Endothelial cell of umbilical vein (primary cell): ENCODE measurements around the gene ALX3. TPM values are rescaled to one million over a fixed set of nuclear protein-coding genes. Genes with fewer than 3 reads are reported as not detected.

Source experiments
- BruUV-seq: library from RNA; stranded (reverse); fragments of 400-500 nt; replicated peaks from 2 replicates; lab custom pipeline; 2021; lab: Mats Ljungman, UMichigan
- CTCF ChIA-PET: fragments of 300-600, 350-600 bp; sonication (Branson Sonifier 250); formaldehyde crosslinking; loops from one replicate; lab custom pipeline; 2021; ENCODE audit warnings: antibody characterized with exemption, inconsistent platforms; lab: Charles Lee
- POLR2A ChIA-PET: fragments of 300-600, 350-600 bp; sonication (Branson Sonifier 250); formaldehyde crosslinking; loops from one replicate; lab custom pipeline; 2021; ENCODE audit warnings: antibody characterized with exemption, inconsistent platforms; lab: Charles Lee
- DNase-seq: peaks from one replicate; pipeline ENCODE4 v3.0.0-alpha.2; 2011; ENCODE audit warnings: low read depth, low spot score
- FAIRE-seq: peaks from 2 replicates; lab custom pipeline; 2011; peaks lifted over from hg19 to GRCh38; lab: Jason Lieb, UNC
- H2AFZ ChIP-seq: 2 replicates; pipeline ENCODE4 v1.6.0; 2012; ENCODE audit warnings: low read depth, low read length, control low read depth, inconsistent platforms
- H3K27ac ChIP-seq: 2 replicates; pipeline ENCODE4 v1.5.1; 2011; ENCODE audit warnings: low read depth, mild to moderate bottlenecking, control low read depth, low read length, moderate library complexity; ENCODE audit not compliant: insufficient read depth
- H3K27me3 ChIP-seq, 2 experiments: 2 replicates each; pipeline versions ENCODE4 v1.6.0 to v1.6.1; 2011; ENCODE audit warnings: low read length in 2 of 2, mixed read lengths in 1 of 2; ENCODE audit not compliant: control insufficient read depth in 2 of 2, insufficient read depth in 2 of 2
- H3K36me3 ChIP-seq, 2 experiments: 2 replicates in 1 of 2; 3 replicates in 1 of 2; pipeline ENCODE4 v1.5.1; 2011; ENCODE audit warnings: low read length in 2 of 2, mild to moderate bottlenecking in 1 of 2, moderate library complexity in 1 of 2; ENCODE audit not compliant: control insufficient read depth in 2 of 2, insufficient read depth in 2 of 2; ENCODE audit errors: extremely low read depth in 1 of 2
- H3K4me1 ChIP-seq: 3 replicates; pipeline ENCODE4 v1.5.1; 2011; ENCODE audit warnings: mild to moderate bottlenecking, low read length; ENCODE audit not compliant: control insufficient read depth, insufficient read depth; ENCODE audit errors: extremely low read depth
- H3K4me2 ChIP-seq: 2 replicates; pipeline ENCODE4 v1.6.1; 2011; ENCODE audit warnings: low read length, control low read depth, mixed read lengths; ENCODE audit not compliant: insufficient read depth
- H3K4me3 ChIP-seq, 3 experiments: fragments of 200-600 bp in 1 of 3; sonication (generic), shearing (Covaris generic) in 1 of 3; replicated peaks in 1 of 3; 2 replicates each; pipeline ENCODE4 v1.5.1; 2011 to 2016; ENCODE audit warnings: control low read depth in 3 of 3, low read length in 3 of 3, mild to moderate bottlenecking in 2 of 3, inconsistent platforms in 1 of 3, low read depth in 1 of 3, moderate library complexity in 1 of 3; ENCODE audit not compliant: insufficient read depth in 1 of 3
- H3K79me2 ChIP-seq: 2 replicates; pipeline ENCODE4 v1.6.0; 2012; ENCODE audit warnings: low read length, inconsistent platforms; ENCODE audit not compliant: control insufficient read depth, insufficient read depth
- H3K9ac ChIP-seq: replicated peaks from 2 replicates; pipeline ENCODE3; 2011; ENCODE audit warnings: low read length, control low read depth; ENCODE audit not compliant: insufficient read depth; ENCODE audit errors: extremely low read depth
- H3K9me1 ChIP-seq: replicated peaks from 3 replicates; pipeline ENCODE4 v1.6.0; 2011; ENCODE audit warnings: mild to moderate bottlenecking, low read length; ENCODE audit not compliant: control insufficient read depth, insufficient read depth; ENCODE audit errors: extremely low read depth
- H3K9me3 ChIP-seq: replicated peaks from 2 replicates; pipeline ENCODE4 v1.5.1; 2012; ENCODE audit warnings: low read length, inconsistent platforms; ENCODE audit not compliant: control insufficient read depth, insufficient read depth
- H4K20me1 ChIP-seq: replicated peaks from 2 replicates; pipeline ENCODE3; 2011; ENCODE audit warnings: mild to moderate bottlenecking, low read length; ENCODE audit not compliant: control insufficient read depth, insufficient read depth; ENCODE audit errors: extremely low read depth
- EZH2 ChIP-seq: IDR thresholded peaks from 2 replicates; pipeline ENCODE4 v1.6.1; 2012; ENCODE audit warnings: borderline replicate concordance, low read depth, mild to moderate bottlenecking, moderate library complexity, low read length, inconsistent platforms; ENCODE audit not compliant: severe bottlenecking
- FOS ChIP-seq: IDR thresholded peaks from 2 replicates; pipeline ENCODE4 v1.6.1; 2011; ENCODE audit warnings: mild to moderate bottlenecking, low read length, moderate library complexity, borderline replicate concordance; ENCODE audit not compliant: insufficient read depth
- GATA2 ChIP-seq: IDR thresholded peaks from 2 replicates; pipeline ENCODE4 v1.7.0; 2011; ENCODE audit warnings: low read depth, mild to moderate bottlenecking, moderate library complexity, mixed read lengths, low read length; ENCODE audit not compliant: insufficient read length, insufficient read depth
- JUN ChIP-seq: IDR thresholded peaks from 2 replicates; pipeline ENCODE4 v1.6.1; 2011; ENCODE audit warnings: borderline replicate concordance, low read depth; ENCODE audit not compliant: insufficient read length, insufficient read depth
- MYC ChIP-seq: IDR thresholded peaks from one replicate; pipeline ENCODE4 v1.6.1; 2011; ENCODE audit warnings: mild to moderate bottlenecking, low read depth, low read length
- POLR2A ChIP-seq: IDR thresholded peaks from 2 replicates; pipeline ENCODE4 v1.6.1; 2012; ENCODE audit warnings: low read depth, mild to moderate bottlenecking, control low read depth, low read length
- POLR2AphosphoS5 ChIP-seq: IDR thresholded peaks from 2 replicates; pipeline ENCODE4 v1.6.1; 2012; ENCODE audit warnings: low read depth, mild to moderate bottlenecking, control low read depth, low read length, moderate library complexity; ENCODE audit not compliant: insufficient read depth
- dilution Hi-C: fragments of 300-500 bp; cut with MboI; formaldehyde crosslinking; loops from one replicate; pipeline ENCODE4 v1.15.0; 2019; ENCODE audit warnings: low sequenced_read_pairs; ENCODE audit not compliant: extremely low pct_ligation_motif_present
- intact Hi-C: fragments of 100-400 bp; cut with micrococcal nuclease; formaldehyde crosslinking; loops from one replicate; pipeline ENCODE4 v1.10.0; 2022
- polyA plus RNA-seq, 4 experiments: library from polyadenylated mRNA; depleted of rRNA in 3 of 4; stranded (reverse) in 3 of 4; unstranded in 1 of 4; fragments of >200 nt; gene quantifications; 2 replicates each; pipeline versions ENCODE4 v1.2.1 to v1.2.3, GENCODE V29; 2011 to 2012; ENCODE audit warnings: missing spikeins in 1 of 4
- total RNA-seq: library from RNA; stranded (reverse); gene quantifications from 2 replicates; pipeline ENCODE4 v1.2.3, GENCODE V29; 2021
- TF ChIP-seq, protein P1 (sequence below): IDR thresholded peaks from 2 replicates; pipeline ENCODE4 v1.6.1; 2011; ENCODE audit not compliant: insufficient read depth, insufficient read length
- TF ChIP-seq, protein P2 (sequence below), 2 donors: IDR thresholded peaks; 1 replicate in 1 of 2; 2 replicates in 1 of 2; pipeline ENCODE4 v1.5.1; 2011; ENCODE audit warnings: low read length in 2 of 2, mild to moderate bottlenecking in 2 of 2, moderate library complexity in 2 of 2, control low read depth in 1 of 2, inconsistent platforms in 1 of 2, low read depth in 1 of 2; ENCODE audit not compliant: insufficient read depth in 1 of 2; ENCODE audit errors: extremely low read depth in 1 of 2

ALX3 gene
- total and polyA plus RNA-seq, 2 donors (not counting 3 experiments of a cell fraction or from before 2014, with no cell fraction given) = not detected

DNA sequence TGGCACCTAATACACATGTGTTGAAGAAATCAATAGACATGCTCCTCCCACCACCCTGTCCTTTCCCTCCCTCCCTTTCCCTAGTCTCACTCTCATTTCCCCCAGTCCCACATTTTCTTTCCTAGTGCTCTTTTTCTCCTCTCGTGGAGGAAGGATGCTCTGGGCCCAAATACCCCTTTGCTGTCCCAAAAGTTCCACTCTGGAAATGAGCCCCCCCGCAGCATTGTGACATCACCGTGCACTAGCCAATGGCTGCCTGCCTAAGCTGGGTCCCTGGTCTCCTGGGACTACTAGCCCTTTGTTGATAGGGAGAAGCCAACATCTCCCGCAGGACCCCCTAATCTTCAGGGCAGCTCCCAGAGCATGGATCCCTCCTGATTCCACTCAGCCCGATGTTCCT, 41.7 kb upstream of the ALX3 start, which contains the start of gene UBL4B:
Gene UBL4B (plus strand): TSS at position 301 of the 400 bp plus-strand sequence. CDS start 92 bp downstream, at position 393.
- dilution Hi-C loops (no loop called here), intact Hi-C loops (no loop called here)
- ChIA-PET POLR2A (no interaction called here), CTCF (interaction anchor here (0.7 to 7.1 kb wide), 6 partner anchors 9 to 83 kb away, joined by 3 to 54 read pairs (median 3); no protein-coding TSS in a partner anchor)
- Histone ChIP-seq H3K4me3 (no peak within 1 kb of the TSS), H3K9me1 (no peaks in the 10 kb centered on the region), H4K20me1 (no peaks in the 10 kb centered on the region), H3K27ac (no peak within 1 kb of the TSS), H3K27me3 (peaks cover 9 to 13% of the 10 kb centered on the region in 2 experiments), H2AFZ (no peak within 1 kb of the TSS), H3K9ac (no peak within 1 kb of the TSS), H3K79me2 (no peaks in the 10 kb centered on the region), H3K4me1 (peaks cover 3% of the 10 kb centered on the region), H3K9me3 (no peaks in the 10 kb centered on the region), H3K4me2 (no peak within 1 kb of the TSS), H3K36me3 (no peaks in the 10 kb centered on the region)
- TF ChIP-seq FOS (no peak), GATA2 (no peak), POLR2A (no peak), MYC (no peak)
- TF ChIP-seq, protein P1, sequence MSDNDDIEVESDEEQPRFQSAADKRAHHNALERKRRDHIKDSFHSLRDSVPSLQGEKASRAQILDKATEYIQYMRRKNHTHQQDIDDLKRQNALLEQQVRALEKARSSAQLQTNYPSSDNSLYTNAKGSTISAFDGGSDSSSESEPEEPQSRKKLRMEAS = no peak
- FAIRE-seq (no peak), DNase-seq (no peak)
- no TSS peak for BruUV-seq

DNA sequence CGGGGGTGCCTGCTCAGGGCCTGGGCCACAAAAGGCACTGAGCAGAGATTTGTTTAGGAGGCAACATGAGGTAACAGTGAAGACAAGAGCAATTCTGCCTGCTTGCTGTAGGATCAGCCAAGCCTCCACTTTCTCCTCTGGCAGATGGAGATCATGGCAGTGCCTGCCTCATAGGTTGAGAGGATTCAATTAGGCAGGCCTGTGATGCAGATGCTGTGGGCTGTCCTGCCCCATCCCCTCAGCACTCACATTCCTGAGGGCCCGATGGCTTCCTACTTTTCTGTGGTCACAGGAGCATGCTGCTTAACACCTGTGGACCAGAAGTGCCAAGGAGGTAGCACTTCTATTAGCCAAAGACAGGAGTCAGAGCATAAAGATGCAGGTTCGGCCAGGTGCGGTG, 40.6 kb upstream of the ALX3 start:
- FAIRE-seq (no peak), DNase-seq (no peak)
- H3K27me3 ChIP-seq = peaks cover 9 to 13% of the 10 kb centered on the region in 2 experiments
- H3K4me3 ChIP-seq = no peak overlapping the region
- H3K4me2 ChIP-seq = no peak overlapping the region
- dilution Hi-C loops = no loop called here
- no peaks in the 10 kb centered on the region for H4K20me1 ChIP-seq
- no peaks in the 10 kb centered on the region for H3K9me3 ChIP-seq
- intact Hi-C loops = no loop called here
- POLR2A ChIA-PET = no interaction called here
- TF ChIP-seq, protein P1 = no peak
- TF ChIP-seq EZH2 = no peak
- TF ChIP-seq GATA2 = no peak
- no peak for TF ChIP-seq POLR2A
- TF ChIP-seq, protein P2, sequence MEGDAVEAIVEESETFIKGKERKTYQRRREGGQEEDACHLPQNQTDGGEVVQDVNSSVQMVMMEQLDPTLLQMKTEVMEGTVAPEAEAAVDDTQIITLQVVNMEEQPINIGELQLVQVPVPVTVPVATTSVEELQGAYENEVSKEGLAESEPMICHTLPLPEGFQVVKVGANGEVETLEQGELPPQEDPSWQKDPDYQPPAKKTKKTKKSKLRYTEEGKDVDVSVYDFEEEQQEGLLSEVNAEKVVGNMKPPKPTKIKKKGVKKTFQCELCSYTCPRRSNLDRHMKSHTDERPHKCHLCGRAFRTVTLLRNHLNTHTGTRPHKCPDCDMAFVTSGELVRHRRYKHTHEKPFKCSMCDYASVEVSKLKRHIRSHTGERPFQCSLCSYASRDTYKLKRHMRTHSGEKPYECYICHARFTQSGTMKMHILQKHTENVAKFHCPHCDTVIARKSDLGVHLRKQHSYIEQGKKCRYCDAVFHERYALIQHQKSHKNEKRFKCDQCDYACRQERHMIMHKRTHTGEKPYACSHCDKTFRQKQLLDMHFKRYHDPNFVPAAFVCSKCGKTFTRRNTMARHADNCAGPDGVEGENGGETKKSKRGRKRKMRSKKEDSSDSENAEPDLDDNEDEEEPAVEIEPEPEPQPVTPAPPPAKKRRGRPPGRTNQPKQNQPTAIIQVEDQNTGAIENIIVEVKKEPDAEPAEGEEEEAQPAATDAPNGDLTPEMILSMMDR (IDR thresholded peaks at IDR 0.05; ENCODE audit: extremely low read depth in 1 of 2, insufficient read depth in 1 of 2, low read depth in 1 of 2, low read length in 2 of 2) = no peak
- TF ChIP-seq POLR2AphosphoS5 = no peak
- no peak for TF ChIP-seq MYC
- TF ChIP-seq FOS = no peak
- no peak for TF ChIP-seq JUN
- BruUV-seq = no TSS peak
- peaks cover 3% of the 10 kb centered on the region for H3K4me1 ChIP-seq
- H3K9ac ChIP-seq = no peak overlapping the region
- CTCF ChIA-PET = no interaction called here
- H2AFZ ChIP-seq = no peak overlapping the region
- H3K27ac ChIP-seq = no peak overlapping the region
- H3K36me3 ChIP-seq = no peaks in the 10 kb centered on the region
- H3K9me1 ChIP-seq = no peaks in the 10 kb centered on the region
- no peaks in the 10 kb centered on the region for H3K79me2 ChIP-seq
